ENCODE measurements around the gene EPHA5.

- TF ChIP-seq CTCF (IDR thresholded peaks at IDR 0.05; ENCODE audit: insufficient read depth, low read length) (no peak), POLR2AphosphoS5 (IDR thresholded peaks at IDR 0.05; ENCODE audit: low read depth) (no peak)
Measured at GRCh38 chr4:65393078-65393477, 277.2 kb downstream of the EPHA5 start.
